ENCODE measurements around the gene CEACAM19. TPM values are rescaled to one million over a fixed set of nuclear protein-coding genes. Genes with fewer than 3 reads are reported as not detected.

CEACAM19 gene
- total and polyA plus RNA-seq, 10 of the 15 experiments (the other 5 are each of a cell fraction or from before 2014, with no cell fraction given), result 0.13 to 0.31 (median 0.17) TPM; not detected in 4

- no peak for ATAC-seq
These were observed 60.3 kb downstream of the CEACAM19 start for GRCh38 chr19:44731622-44732021.

More at GRCh38 chr19:44731622-44732021, 60.3 kb downstream of the CEACAM19 start:
- Histone ChIP-seq H4K20me1 (ENCODE audit: control insufficient read depth, insufficient read depth) (no peaks in the 10 kb centered on the region), H3K4me1 (ENCODE audit: control insufficient read depth, insufficient read depth, low read length) (peaks cover 9% of the 10 kb centered on the region), H3K27ac (ENCODE audit: control insufficient read depth, insufficient read depth) (no peak overlapping the region), H2AFZ (ENCODE audit: control insufficient read depth, low read depth, low read length) (no peak overlapping the region), H3K9me3 (replicated peaks; ENCODE audit: control insufficient read depth, insufficient read depth, low read length) (no peaks in the 10 kb centered on the region), H3K9ac (ENCODE audit: control insufficient read depth, insufficient read depth, low read length) (no peak overlapping the region), H3K4me2 (ENCODE audit: control insufficient read depth, insufficient read depth) (no peak overlapping the region), H3K36me3 (ENCODE audit: control insufficient read depth in 2 of 2, insufficient read depth in 2 of 2, low read length in 1 of 2) (no peaks in the 10 kb centered on the region), H3K4me3 (no peak overlapping the region), H3K79me2 (ENCODE audit: control insufficient read depth, insufficient read depth, low read length) (no peaks in the 10 kb centered on the region), H3K27me3 (replicated peaks in 1 of 2; ENCODE audit: control insufficient read depth in 2 of 2, insufficient read depth in 2 of 2, low read length in 1 of 2) (no peaks in the 10 kb centered on the region)
- ChIA-PET CTCF (interaction anchor here (3.1 to 16.8 kb wide), 2 partner anchors 9 to 37 kb away, joined by 9 to 513 read pairs; no protein-coding TSS in a partner anchor), SMC1A (ENCODE audit: uncharacterized antibody, unreplicated experiment) (interaction anchor here (0.6 to 1.3 kb wide), 3 partner anchors 10 to 39 kb away, joined by 3 to 5 read pairs (median 4); no protein-coding TSS in a partner anchor), POLR2A (interaction anchor here (0.9 kb wide), 1 partner anchor 21 kb away, joined by 6 read pairs; no protein-coding TSS in a partner anchor), RAD21 (ENCODE audit: unreplicated experiment) (interaction anchor here (0.7 kb wide), 1 partner anchor 39 kb away, joined by 3 read pairs; no protein-coding TSS in a partner anchor)
- no peak for DNase-seq (ENCODE audit: low read depth, low spot score)
- intact Hi-C loops (cut with micrococcal nuclease; ENCODE audit: unreplicated experiment) (no loop called here), in situ Hi-C loops (cut with MboI) (no loop called here)
- FAIRE-seq, result no peak
- BruUV-seq (replicated peaks), result no TSS peak
- WGBS (ENCODE audit: insufficient coverage, insufficient replicate concordance, low lambda C conversion rate, missing lambda C conversion rate), result 29% methylated on average over 5 of the region's 5 CpGs
- no peak for TF ChIP-seq FOXM1 (IDR thresholded peaks at IDR 0.05; ENCODE audit: low read depth, low read length)
- TF ChIP-seq MEF2A (IDR thresholded peaks at IDR 0.05; ENCODE audit: insufficient read depth, low read depth, low read length), result no peak
- no peak for TF ChIP-seq BRCA1 (IDR thresholded peaks at IDR 0.05; ENCODE audit: low read depth, low read length)
- no peak for TF ChIP-seq ETV6 (conservative IDR thresholded peaks at IDR 0.05 in 1 of 2, IDR thresholded peaks at IDR 0.05 in 1 of 2; ENCODE audit: borderline replicate concordance in 1 of 2, low read depth in 1 of 2)
- TF ChIP-seq CBX5 (IDR thresholded peaks at IDR 0.05; ENCODE audit: low read depth), result no peak
- no peak for TF ChIP-seq NR2C1 (IDR thresholded peaks at IDR 0.05)
- TF ChIP-seq ZSCAN29 (IDR thresholded peaks at IDR 0.05), result no peak
- no peak for TF ChIP-seq TAF1 (IDR thresholded peaks at IDR 0.05; ENCODE audit: borderline replicate concordance, low read depth, low read length)
- no peak for TF ChIP-seq ZNF687 (IDR thresholded peaks at IDR 0.05)
- no peak for TF ChIP-seq NRF1 (conservative IDR thresholded peaks at IDR 0.05; ENCODE audit: low read depth, low read length)
- no peak for TF ChIP-seq PML (IDR thresholded peaks at IDR 0.05; ENCODE audit: low read length)
- TF ChIP-seq MYB (IDR thresholded peaks at IDR 0.05; ENCODE audit: borderline replicate concordance, low read depth, low read length), result no peak
- no peak for TF ChIP-seq ZBTB11 (CRISPR knock-in tag; IDR thresholded peaks at IDR 0.05)
